GM12878 (cell line): ENCODE measurements around the gene NCBP3. TPM values are rescaled to one million over a fixed set of nuclear protein-coding genes. Genes with fewer than 3 reads are reported as not detected.

Experiments used
- E2F8 ChIP-seq: fragments of 450-650 bp; IDR thresholded peaks from 2 replicates; pipeline ENCODE4 v1.6.1; 2018; ENCODE audit warnings: mild to moderate bottlenecking, low read depth, moderate library complexity; ENCODE audit not compliant: partially characterized antibody
- IRF4 ChIP-seq: IDR thresholded peaks from 2 replicates; pipeline ENCODE4 v1.6.1; 2011; ENCODE audit warnings: low read depth, low read length
- MXI1 ChIP-seq: fragments of 150-350 bp; IDR thresholded peaks from 2 replicates; pipeline ENCODE4 v1.6.1; 2011; ENCODE audit warnings: low read depth, mild to moderate bottlenecking, inconsistent platforms, low read length, improper control_type of control experiment
- RCOR1 ChIP-seq: conservative IDR thresholded peaks from 2 replicates; pipeline ENCODE4 v1.6.1; 2012; ENCODE audit warnings: low read depth, low read length, improper control_type of control experiment
- YBX1 ChIP-seq: fragments of 450-650 bp; IDR thresholded peaks from 2 replicates; pipeline ENCODE4 v1.6.1; 2016; ENCODE audit warnings: antibody characterized with exemption
- ZBED1 ChIP-seq: IDR thresholded peaks from 2 replicates; pipeline ENCODE4 v1.6.1; 2016; ENCODE audit warnings: borderline replicate concordance
- ZNF24 ChIP-seq: fragments of 450-650 bp; IDR thresholded peaks from 2 replicates; pipeline ENCODE4 v1.6.1; 2017; ENCODE audit warnings: antibody characterized with exemption, mild to moderate bottlenecking
- polyA plus RNA-seq, 11 experiments: library from polyadenylated mRNA; depleted of rRNA in 4 of 11; unstranded in 6 of 11; stranded (reverse) in 5 of 11; fragments of >200 nt; fragmentation: Nextera tagmentation in 4 of 11; fragmentation: Illumina TruSeq in 1 of 11; extraction: Ambion mirVana in 4 of 11; extraction: Trizol in 1 of 11; gene quantifications; 1 replicate in 1 of 11; 2 replicates in 10 of 11; pipeline versions ENCODE4 v1.2.1 to v1.2.3, GENCODE V29; 2011 to 2016; ENCODE audit warnings: inconsistent platforms in 2 of 11, missing spikeins in 2 of 11, low read depth in 1 of 11
- total RNA-seq, 4 experiments: library from RNA; depleted of rRNA in 3 of 4; stranded (reverse); fragments of >200 nt in 3 of 4; fragmentation: Illumina TruSeq in 1 of 4; extraction: Trizol in 1 of 4; gene quantifications; 2 replicates each; pipeline versions ENCODE4 v1.2.1 to v1.2.3, GENCODE V29; 2013 to 2021
- TF ChIP-seq, protein P1 (sequence below): IDR thresholded peaks from 2 replicates; pipeline ENCODE4 v1.6.1; 2012; ENCODE audit warnings: mild to moderate bottlenecking, low read depth, low read length
- TF ChIP-seq, protein P2 (sequence below): fragments of 450-650 bp; IDR thresholded peaks from 2 replicates; pipeline ENCODE4 v1.6.1; 2014; ENCODE audit warnings: mild to moderate bottlenecking

Gene NCBP3
- total and polyA plus RNA-seq, 10 of the 15 experiments (the other 5 are each of a cell fraction or from before 2014, with no cell fraction given) = 5.2 to 32.0 (median 23.2) TPM

DNA sequence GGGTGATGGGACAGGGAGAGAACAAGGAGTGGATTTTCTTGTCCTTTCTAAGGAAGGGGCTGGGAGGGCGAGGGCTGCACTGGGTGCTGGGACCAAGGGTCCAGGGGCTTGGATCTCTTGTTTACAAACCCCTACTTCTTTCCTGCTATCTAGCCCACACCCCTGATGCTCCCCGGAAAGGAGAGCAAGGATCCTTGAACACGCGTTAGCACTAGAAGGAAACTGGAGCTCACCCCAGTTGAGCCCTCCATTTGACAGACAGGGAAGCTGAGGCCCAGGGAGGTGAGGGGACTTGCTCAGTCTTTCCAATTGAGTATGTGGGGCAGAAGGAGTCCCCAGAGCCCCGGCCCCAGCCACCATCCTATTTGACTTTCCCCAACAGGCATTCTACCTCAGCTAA is 40.5 kb downstream of the NCBP3 start (continued):
- TF ChIP-seq E2F8 (no peak), ZNF24 (no peak), YBX1 (no peak), RCOR1 (no peak), ZBED1 (no peak), IRF4 (no peak), MXI1 (no peak)
- TF ChIP-seq, protein P1, sequence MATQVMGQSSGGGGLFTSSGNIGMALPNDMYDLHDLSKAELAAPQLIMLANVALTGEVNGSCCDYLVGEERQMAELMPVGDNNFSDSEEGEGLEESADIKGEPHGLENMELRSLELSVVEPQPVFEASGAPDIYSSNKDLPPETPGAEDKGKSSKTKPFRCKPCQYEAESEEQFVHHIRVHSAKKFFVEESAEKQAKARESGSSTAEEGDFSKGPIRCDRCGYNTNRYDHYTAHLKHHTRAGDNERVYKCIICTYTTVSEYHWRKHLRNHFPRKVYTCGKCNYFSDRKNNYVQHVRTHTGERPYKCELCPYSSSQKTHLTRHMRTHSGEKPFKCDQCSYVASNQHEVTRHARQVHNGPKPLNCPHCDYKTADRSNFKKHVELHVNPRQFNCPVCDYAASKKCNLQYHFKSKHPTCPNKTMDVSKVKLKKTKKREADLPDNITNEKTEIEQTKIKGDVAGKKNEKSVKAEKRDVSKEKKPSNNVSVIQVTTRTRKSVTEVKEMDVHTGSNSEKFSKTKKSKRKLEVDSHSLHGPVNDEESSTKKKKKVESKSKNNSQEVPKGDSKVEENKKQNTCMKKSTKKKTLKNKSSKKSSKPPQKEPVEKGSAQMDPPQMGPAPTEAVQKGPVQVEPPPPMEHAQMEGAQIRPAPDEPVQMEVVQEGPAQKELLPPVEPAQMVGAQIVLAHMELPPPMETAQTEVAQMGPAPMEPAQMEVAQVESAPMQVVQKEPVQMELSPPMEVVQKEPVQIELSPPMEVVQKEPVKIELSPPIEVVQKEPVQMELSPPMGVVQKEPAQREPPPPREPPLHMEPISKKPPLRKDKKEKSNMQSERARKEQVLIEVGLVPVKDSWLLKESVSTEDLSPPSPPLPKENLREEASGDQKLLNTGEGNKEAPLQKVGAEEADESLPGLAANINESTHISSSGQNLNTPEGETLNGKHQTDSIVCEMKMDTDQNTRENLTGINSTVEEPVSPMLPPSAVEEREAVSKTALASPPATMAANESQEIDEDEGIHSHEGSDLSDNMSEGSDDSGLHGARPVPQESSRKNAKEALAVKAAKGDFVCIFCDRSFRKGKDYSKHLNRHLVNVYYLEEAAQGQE = no peak
- TF ChIP-seq, protein P2, sequence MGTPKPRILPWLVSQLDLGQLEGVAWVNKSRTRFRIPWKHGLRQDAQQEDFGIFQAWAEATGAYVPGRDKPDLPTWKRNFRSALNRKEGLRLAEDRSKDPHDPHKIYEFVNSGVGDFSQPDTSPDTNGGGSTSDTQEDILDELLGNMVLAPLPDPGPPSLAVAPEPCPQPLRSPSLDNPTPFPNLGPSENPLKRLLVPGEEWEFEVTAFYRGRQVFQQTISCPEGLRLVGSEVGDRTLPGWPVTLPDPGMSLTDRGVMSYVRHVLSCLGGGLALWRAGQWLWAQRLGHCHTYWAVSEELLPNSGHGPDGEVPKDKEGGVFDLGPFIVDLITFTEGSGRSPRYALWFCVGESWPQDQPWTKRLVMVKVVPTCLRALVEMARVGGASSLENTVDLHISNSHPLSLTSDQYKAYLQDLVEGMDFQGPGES = no peak
- TF ChIP-seq, all 136 proteins: peak for 0
